ENCODE measurements around the gene MIOX. TPM values are rescaled to one million over a fixed set of nuclear protein-coding genes. Genes with fewer than 3 reads are reported as not detected.

The MIOX gene
- total RNA-seq, 2 donors from 2014 or later = not detected

DNA sequence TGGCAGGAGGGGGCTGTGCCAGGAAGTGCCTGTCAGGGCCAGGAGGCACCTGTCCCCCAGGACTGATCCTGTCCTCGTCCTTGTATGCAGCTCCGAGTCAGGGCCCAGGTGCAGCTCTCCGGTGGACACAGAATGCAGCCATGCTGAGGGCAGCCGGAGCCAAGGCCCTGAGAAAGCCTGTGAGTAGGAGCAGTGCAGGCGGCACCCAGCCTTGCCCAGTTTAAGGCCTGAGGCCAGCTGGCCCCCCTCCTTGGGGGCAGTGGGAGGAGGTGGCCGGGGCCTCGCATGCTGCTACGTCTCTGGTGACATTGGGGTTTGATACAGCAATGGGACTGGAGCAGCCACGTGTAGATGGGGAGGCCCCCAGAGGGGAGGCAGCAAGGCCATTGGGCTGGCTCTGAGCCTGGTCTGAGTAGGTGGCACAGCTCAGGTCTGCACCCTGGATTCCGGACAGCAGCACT is 46.8 kb upstream of the MIOX start:
- H3K9me3 ChIP-seq = no peaks in the 10 kb centered on the region
- H3K27me3 ChIP-seq (replicated peaks; ENCODE audit: insufficient read depth) = no peaks in the 10 kb centered on the region
- DNase-seq (ENCODE audit: low spot score) (no peak), ATAC-seq (ENCODE audit: insufficient number of reproducible peaks, low FRiP score, low read depth) (no peak)
- no peak overlapping the region for H3K4me3 ChIP-seq
- no peak overlapping the region for H3K27ac ChIP-seq
- TF ChIP-seq, protein P1, sequence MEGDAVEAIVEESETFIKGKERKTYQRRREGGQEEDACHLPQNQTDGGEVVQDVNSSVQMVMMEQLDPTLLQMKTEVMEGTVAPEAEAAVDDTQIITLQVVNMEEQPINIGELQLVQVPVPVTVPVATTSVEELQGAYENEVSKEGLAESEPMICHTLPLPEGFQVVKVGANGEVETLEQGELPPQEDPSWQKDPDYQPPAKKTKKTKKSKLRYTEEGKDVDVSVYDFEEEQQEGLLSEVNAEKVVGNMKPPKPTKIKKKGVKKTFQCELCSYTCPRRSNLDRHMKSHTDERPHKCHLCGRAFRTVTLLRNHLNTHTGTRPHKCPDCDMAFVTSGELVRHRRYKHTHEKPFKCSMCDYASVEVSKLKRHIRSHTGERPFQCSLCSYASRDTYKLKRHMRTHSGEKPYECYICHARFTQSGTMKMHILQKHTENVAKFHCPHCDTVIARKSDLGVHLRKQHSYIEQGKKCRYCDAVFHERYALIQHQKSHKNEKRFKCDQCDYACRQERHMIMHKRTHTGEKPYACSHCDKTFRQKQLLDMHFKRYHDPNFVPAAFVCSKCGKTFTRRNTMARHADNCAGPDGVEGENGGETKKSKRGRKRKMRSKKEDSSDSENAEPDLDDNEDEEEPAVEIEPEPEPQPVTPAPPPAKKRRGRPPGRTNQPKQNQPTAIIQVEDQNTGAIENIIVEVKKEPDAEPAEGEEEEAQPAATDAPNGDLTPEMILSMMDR (IDR thresholded peaks at IDR 0.05) = no peak
- no peaks in the 10 kb centered on the region for H3K4me1 ChIP-seq (ENCODE audit: control insufficient read depth in 1 of 2, low read depth in 2 of 2)
- peaks cover 63% of the 10 kb centered on the region for H3K36me3 ChIP-seq

DNA sequence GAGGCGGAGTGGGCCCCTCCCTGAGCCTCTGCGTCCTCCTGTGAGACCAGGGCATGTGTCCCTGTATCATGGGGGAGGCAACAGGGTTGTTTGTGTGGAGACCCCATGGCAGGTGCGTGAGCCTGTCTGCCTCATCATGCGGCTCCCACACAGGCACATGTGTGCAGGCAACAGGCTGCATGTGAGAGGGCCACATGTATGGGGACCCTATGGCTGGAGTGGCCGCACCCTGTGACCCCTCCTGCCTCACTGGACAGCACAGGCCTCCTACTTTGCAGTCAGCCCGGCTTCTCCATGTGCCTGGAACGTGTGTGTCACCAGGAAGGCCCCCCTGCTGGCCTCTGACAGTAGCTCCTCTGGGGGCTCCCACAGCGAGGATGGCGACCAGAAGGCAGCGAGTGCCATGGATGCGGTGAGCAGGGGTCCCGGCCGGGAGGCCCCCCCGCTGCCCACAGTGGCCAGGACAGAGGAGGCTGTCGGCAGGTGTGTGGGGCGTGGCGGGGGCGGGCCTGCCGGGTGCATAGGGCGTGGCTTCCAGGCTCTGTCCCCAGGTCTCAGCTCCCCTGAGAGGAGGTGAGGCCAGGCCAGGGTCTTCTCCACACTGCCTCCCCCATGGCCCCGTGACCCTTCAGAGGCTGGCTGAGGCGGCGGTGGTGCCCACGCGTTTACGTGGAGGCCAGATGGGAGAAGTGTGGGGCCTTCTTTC is 46.0 kb upstream of the MIOX start:
- no peaks in the 10 kb centered on the region for H3K27me3 ChIP-seq (replicated peaks; ENCODE audit: insufficient read depth)
- no peak overlapping the region for H3K4me3 ChIP-seq
- no peaks in the 10 kb centered on the region for H3K9me3 ChIP-seq
- ATAC-seq (ENCODE audit: insufficient number of reproducible peaks, low FRiP score, low read depth) (no peak), DNase-seq (ENCODE audit: low spot score) (no peak)
- TF ChIP-seq, protein P1 (IDR thresholded peaks at IDR 0.05) = no peak
- no peaks in the 10 kb centered on the region for H3K4me1 ChIP-seq (ENCODE audit: control insufficient read depth in 1 of 2, low read depth in 2 of 2)
- peaks cover 55% of the 10 kb centered on the region for H3K36me3 ChIP-seq
- H3K27ac ChIP-seq = no peak overlapping the region

DNA sequence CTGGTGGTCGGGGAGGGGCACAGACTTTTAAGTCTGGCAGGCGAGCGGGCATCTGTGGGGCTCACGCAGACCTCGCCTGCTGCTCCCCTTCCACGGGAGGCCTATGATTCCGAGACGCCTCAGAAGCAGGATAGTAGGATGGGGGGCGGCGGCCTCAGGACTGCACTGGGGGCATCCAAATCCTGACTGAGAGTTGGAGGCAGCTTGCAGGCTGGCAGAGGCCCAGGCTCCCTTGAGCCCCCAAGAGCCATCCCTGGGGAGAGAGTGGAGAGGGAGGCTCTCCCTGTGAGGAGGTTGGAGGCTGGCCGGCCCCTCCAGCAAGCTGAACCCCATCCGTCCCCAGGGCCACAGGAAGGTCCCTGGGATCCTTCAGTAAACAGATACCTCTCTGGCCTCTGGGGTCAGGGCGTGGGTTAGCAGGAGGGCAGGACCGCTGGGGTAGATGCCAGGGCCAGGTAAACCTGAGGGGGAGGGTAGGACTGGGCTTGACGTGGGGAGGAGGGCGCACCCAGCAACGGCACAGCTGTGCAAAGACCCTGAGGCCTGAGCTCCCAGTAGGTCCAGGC is 45.1 kb upstream of the MIOX start:
- no peak overlapping the region for H3K27ac ChIP-seq
- H3K9me3 ChIP-seq = no peaks in the 10 kb centered on the region
- no peaks in the 10 kb centered on the region for H3K27me3 ChIP-seq (replicated peaks; ENCODE audit: insufficient read depth)
- no peaks in the 10 kb centered on the region for H3K4me1 ChIP-seq (ENCODE audit: control insufficient read depth in 1 of 2, low read depth in 2 of 2)
- TF ChIP-seq, protein P1 (IDR thresholded peaks at IDR 0.05) = no peak
- no peak overlapping the region for H3K4me3 ChIP-seq
- H3K36me3 ChIP-seq = peaks cover 50% of the 10 kb centered on the region
- DNase-seq (ENCODE audit: low spot score) (no peak), ATAC-seq (ENCODE audit: insufficient number of reproducible peaks, low FRiP score, low read depth) (no peak)

DNA sequence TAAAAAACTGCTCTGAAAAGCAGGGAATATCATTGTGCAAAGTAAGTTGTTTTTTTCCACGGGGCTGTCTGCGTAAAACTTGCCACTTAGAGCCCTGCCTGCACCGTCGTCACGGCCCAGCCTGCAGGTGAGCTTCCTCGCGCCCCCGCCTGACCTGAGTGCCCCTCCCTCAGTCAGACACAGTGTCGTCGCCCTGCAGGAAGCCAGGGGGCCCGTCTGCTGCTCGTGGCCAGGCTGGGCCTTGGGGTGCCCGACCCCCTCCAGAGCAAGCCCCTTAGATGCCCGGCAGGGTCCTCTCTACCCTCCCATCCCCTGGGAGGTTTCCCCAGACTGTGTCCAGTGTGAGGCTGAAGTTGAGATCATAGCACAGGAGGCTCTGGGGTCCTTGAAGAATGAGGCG is 43.5 kb upstream of the MIOX start:
- Histone ChIP-seq H3K4me1 (ENCODE audit: control insufficient read depth in 1 of 2, low read depth in 2 of 2) (no peaks in the 10 kb centered on the region), H3K9me3 (no peaks in the 10 kb centered on the region), H3K27ac (no peak overlapping the region), H3K36me3 (peaks cover 52% of the 10 kb centered on the region), H3K27me3 (replicated peaks; ENCODE audit: insufficient read depth) (no peaks in the 10 kb centered on the region), H3K4me3 (no peak overlapping the region)
- no peak for DNase-seq (ENCODE audit: low spot score)
- TF ChIP-seq, protein P1 (IDR thresholded peaks at IDR 0.05) = no peak
- no peak for ATAC-seq (ENCODE audit: insufficient number of reproducible peaks, low FRiP score, low read depth)

DNA sequence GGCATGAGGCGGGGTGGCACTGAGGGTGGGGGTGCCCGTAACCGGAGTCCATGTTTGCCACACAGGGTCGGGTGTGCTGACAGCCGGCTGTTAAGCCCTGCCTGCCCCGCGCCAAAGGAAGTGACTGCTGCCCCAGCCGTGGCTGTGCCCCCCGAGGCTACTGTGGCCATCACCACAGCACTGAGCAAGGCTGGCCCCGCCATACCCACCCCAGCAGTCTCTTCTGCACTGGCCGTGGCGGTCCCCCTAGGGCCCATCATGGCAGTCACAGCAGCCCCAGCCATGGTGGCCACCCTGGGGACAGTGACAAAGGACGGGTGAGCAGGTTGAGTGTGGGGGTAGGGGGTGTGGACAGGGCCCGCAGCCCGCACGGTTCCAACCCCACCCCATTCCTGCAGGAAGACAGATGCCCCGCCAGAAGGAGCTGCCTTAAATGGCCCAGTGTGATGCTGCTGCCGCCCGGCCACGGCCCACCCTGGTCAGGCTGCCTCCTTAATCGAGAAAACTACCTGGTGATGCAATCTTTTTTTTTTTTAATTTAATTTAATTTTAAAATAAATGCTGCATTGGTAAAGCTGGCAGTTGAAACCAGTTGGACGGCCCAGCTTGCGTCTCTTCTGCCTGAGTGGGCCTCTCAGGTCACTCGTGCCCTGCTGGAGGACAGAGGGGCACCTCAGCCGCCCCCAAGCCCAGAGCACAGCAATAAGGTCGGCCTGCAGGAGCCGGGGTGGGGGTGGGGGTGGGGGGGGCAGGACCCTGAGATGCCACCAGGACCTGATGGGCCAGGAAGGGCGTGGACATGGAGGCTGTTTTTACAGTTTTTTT is 42.6 kb upstream of the MIOX start:
- H3K27ac ChIP-seq = no peak overlapping the region
- no peaks in the 10 kb centered on the region for H3K27me3 ChIP-seq (replicated peaks; ENCODE audit: insufficient read depth)
- DNase-seq (ENCODE audit: low spot score) = no peak
- no peak for ATAC-seq (ENCODE audit: insufficient number of reproducible peaks, low FRiP score, low read depth)
- no peaks in the 10 kb centered on the region for H3K4me1 ChIP-seq (ENCODE audit: control insufficient read depth in 1 of 2, low read depth in 2 of 2)
- H3K4me3 ChIP-seq = no peak overlapping the region
- H3K36me3 ChIP-seq = peaks cover 46% of the 10 kb centered on the region
- TF ChIP-seq, protein P1 (IDR thresholded peaks at IDR 0.05) = no peak
- no peaks in the 10 kb centered on the region for H3K9me3 ChIP-seq

Measured in thoracic aorta (tissue), 2 donors.